HG03439 (cell line): Measurements from ENCODE around the gene TSPYL6.
"Not testable (repeated sequence)": the region's sequence is repeated elsewhere in the genome, so short reads cannot be mapped to it uniquely, and the experiment has no call there.

Source experiments
- ATAC-seq: cut with Tn5 transposase; IDR thresholded peaks from one replicate; pipeline ENCODE4 v1.9.1; 2021; ENCODE audit warnings: mild to moderate bottlenecking, moderate library complexity; ENCODE audit not compliant: unreplicated experiment

Gene TSPYL6

GRCh38 chr2:54256091-54256694 lies at the start of gene TSPYL6:
Gene TSPYL6 (minus strand): TSS chr2:54256229. CDS start chr2:54256151, 78 bp downstream.
- ATAC-seq = no peak

- ATAC-seq = no peak
Observed at GRCh38 chr2:54303631-54304030, 47.6 kb upstream of the TSPYL6 start.

- no peak for ATAC-seq
Observed at GRCh38 chr2:54298514-54298913, 42.5 kb upstream of the TSPYL6 start.

- ATAC-seq = no peak
Observed at GRCh38 chr2:54295911-54296310, 39.9 kb upstream of the TSPYL6 start.

GRCh38 chr2:54294665-54295064 lies 38.6 kb upstream of the TSPYL6 start:
- not testable (repeated sequence) for ATAC-seq

- no peak for ATAC-seq
Observed at GRCh38 chr2:54290356-54291025, 34.5 kb upstream of the TSPYL6 start.

GRCh38 chr2:54289917-54290316 lies 33.9 kb upstream of the TSPYL6 start:
- ATAC-seq = no peak

GRCh38 chr2:54287532-54287931 lies 31.5 kb upstream of the TSPYL6 start:
- no peak for ATAC-seq

GRCh38 chr2:54285451-54285850 lies 29.4 kb upstream of the TSPYL6 start:
- ATAC-seq = no peak

- no peak for ATAC-seq
Observed at GRCh38 chr2:54284826-54285225, 28.8 kb upstream of the TSPYL6 start.

- ATAC-seq = no peak
Observed at GRCh38 chr2:54279385-54279784, 23.4 kb upstream of the TSPYL6 start.

GRCh38 chr2:54275541-54275940 lies 19.5 kb upstream of the TSPYL6 start:
- ATAC-seq = no peak

GRCh38 chr2:54274781-54275242 lies 18.8 kb upstream of the TSPYL6 start:
- no peak for ATAC-seq

- peak; percentile 70 for ATAC-seq
Observed at GRCh38 chr2:54271843-54272627, 16.0 kb upstream of the TSPYL6 start.

GRCh38 chr2:54271189-54271588 lies 15.2 kb upstream of the TSPYL6 start:
- ATAC-seq = no peak

GRCh38 chr2:54267577-54267976 lies 11.5 kb upstream of the TSPYL6 start:
- ATAC-seq = no peak

GRCh38 chr2:54265081-54265480 lies 9.1 kb upstream of the TSPYL6 start:
- ATAC-seq = not testable (repeated sequence)

- ATAC-seq = no peak
Observed at GRCh38 chr2:54262015-54262765, 6.2 kb upstream of the TSPYL6 start.

- no peak for ATAC-seq
Observed at GRCh38 chr2:54261537-54261936, 5.5 kb upstream of the TSPYL6 start.

GRCh38 chr2:54260241-54260595 lies 4.2 kb upstream of the TSPYL6 start:
- ATAC-seq = no peak
